GM19452 (cell line): Measurements from ENCODE around the gene OSBPL7.

Source experiments
- ATAC-seq: cut with Tn5 transposase; IDR thresholded peaks from one replicate; pipeline ENCODE4 v1.9.1; 2021; ENCODE audit not compliant: unreplicated experiment

Gene OSBPL7

GRCh38 chr17:47829870-47830269 is 8.3 kb upstream of the OSBPL7 start:
- no peak for ATAC-seq

- no peak for ATAC-seq
Observed at GRCh38 chr17:47823519-47823918, 1.9 kb upstream of the OSBPL7 start.

DNA sequence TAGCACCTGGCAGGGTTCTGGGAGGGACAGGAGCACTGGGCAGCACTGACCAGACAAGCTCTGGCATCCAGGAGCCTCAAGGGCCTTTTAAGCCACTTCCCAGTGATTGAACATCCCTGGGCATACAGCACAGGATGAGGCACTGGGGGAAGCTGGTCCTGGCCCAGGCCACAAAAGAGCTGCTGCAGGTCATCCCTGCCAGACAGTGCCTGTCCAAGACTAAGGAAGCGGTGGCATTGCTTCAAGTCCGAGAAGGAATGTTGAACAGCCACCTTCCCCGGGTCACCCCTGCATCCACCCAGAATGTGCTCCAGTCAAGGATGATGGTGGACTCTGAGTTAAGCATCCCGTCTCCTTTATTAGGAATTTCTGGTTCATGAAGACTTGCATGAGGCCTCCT is 1.2 kb upstream of the OSBPL7 start:
- no peak for ATAC-seq

- no peak for ATAC-seq
Observed at GRCh38 chr17:47821031-47821423, 567 bp downstream of the OSBPL7 start.

DNA sequence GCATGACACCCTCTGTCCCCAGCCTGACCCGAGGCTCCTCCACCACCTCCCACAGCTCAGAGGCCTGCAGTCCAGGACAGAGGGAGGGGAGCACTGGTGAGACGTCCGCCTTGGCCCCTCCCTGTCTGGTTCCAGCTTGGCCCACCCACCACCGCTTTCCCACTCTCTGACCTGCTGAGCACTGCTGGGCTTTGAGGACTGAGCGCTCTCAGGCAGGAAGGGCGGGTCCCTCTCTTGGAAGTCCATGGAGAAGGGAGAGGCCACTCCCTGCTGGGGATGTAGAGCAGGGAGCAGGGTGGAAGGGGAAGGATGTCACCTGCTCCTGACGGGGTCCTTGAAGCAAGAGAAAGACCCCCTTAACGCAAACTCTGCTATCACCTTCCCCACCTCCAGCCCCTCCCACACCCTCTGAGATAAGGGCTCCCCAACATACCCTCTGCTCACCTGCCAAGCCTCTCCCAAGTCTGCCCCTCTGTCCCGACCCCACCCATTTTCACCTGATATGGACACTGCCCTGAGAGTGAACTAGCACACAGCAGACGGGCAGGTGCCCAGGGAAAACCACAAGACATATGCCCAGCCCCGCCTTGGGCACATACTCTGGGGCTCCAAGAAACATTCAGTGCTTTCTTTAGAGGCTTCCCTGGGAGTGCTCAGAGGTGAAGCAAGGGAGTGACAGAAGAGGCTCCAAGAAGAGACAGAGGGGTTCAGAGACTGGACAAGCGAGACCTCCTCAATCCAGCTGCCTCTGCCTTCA is 1.4 kb downstream of the OSBPL7 start:
- no peak for ATAC-seq

DNA sequence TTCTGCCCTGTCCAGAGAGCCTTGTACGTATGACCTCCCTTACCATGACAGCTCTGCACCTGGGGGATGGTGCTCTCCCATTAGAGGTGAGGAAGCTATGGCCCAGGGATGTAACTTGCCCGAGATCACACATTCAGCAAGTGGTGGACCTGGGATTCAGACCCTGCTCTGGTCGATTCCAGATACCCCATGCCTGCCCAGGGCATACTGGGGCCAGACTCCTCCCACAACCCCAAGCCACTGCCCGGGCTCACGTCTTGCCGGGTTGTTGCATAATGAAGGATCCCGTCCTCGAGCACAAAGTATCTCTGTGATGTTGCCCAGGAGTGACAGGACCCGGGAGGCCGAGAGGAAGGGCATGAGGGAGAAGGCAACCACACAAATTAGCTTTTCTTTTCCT is 2.1 kb downstream of the OSBPL7 start:
- ATAC-seq: no peak

DNA sequence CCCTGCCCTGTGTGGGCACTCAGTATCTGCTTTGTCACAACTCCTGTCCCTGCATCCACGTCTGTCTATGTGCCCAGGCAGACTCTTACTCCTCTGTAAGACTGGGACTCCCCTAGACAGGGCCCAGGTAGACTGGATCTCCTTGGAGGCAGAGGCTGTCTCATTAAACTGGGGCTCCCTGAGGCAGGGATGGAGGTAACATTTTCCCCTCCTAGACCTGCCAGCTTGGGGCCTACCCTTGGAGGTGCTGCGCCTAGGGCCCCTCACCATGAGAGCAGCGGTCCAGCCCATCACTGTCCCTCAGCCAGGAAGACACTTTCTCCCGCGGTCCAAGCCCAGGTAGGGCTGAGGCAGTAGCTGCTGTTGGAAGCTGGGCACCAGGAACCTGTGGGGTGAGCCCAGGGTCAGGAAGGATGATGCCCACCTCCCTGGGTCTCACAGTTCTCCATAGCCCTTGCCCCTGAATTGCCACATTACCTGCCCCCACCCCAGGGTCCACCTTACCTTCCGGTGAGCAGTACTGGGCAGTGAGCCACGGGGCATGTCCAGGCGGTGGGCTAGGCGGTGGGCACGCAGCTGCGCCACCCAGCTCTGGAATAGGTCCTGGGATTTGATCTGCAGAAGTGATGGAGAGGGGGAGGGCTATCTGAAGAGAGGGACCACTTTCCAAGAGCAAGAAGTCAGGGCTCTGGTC is 3.4 kb downstream of the OSBPL7 start:
- ATAC-seq: no peak

- no peak for ATAC-seq
Observed at GRCh38 chr17:47816947-47817346, 4.6 kb downstream of the OSBPL7 start.

- ATAC-seq: no peak
Observed at GRCh38 chr17:47816111-47816735, 5.4 kb downstream of the OSBPL7 start.

DNA sequence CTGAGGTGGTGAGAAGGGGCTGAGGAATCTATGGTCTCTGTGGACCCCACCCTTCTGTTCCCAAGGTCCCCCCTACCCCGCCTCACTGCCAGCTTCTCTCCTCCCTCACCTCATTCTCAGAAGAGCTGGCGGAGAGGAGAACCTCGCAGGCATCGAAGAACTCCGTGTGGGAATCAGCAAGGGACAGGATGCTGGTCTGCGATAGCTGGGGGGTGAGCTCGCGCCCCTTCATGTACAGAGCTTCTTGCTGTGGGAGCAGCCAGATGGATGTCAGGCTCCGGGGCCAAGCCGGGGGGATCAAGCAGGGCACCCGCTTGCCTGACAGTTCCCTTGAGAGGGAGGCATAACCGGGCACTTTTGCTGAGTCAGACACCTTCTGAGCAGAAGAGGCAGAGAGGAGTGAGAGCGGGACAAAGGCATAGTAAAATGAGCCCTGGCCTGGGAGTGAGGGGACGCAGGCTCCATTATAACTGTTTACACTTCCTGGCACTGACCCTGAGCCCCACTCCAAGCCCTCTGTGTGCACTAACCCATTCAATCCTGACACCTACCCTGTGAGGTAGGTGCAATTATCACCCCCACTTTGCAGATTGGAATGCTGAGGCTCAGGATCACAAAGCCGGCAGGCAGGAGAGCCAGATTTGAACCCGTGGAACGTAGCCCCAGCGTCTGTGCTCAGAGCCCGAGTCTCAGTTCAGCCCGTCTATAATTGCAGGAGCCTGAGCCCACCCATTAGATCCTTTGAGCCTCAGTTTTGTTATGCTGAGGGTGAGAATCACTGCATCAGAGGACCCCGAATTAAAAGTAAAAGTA is 6.3 kb downstream of the OSBPL7 start:
- no peak for ATAC-seq

DNA sequence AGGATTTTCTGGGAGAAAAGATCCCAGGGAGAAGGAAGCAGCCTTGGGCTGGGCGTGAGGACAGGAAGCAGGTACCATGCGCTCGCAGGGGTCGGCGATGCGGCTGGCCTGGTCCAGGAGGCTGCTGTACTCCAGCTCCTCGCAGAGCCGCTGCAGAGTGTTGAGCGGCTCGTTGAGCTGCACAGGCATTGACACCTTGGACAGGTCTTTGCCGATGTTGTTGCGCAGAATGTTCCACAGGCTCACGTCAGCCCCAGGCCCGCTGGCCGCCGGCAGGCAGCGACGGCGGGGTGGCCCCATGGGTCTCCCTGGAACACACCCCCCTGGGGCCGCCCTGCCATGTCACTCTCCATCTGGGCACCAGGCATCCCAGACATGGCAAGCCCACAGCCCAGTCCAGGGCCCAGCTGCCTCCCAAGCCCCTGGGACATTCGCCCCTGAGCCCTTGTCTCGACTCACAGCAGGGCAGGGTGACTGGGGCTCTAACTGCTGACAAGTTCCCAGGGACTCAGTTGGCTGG is 8.0 kb downstream of the OSBPL7 start:
- ATAC-seq: no peak

DNA sequence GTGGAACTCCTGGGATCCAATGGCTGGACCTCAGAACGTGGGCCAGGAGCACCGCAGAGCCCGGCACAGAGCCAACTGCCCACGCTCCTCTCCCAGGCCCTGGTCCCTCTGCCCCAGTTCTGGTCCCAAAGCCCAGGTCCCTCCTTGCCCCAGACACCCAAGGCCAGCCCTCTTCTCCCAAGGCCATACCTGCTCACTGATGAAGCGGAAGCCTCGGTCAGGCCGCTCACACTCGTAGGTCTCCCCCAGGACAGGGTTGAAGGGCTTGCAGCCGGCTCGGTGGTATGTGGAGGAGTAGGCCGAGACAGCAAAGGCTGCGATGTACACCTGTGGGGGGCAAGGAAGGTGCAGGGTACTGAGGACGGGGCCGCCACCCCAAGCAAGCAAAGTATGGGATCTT is 8.5 kb downstream of the OSBPL7 start:
- no peak for ATAC-seq

DNA sequence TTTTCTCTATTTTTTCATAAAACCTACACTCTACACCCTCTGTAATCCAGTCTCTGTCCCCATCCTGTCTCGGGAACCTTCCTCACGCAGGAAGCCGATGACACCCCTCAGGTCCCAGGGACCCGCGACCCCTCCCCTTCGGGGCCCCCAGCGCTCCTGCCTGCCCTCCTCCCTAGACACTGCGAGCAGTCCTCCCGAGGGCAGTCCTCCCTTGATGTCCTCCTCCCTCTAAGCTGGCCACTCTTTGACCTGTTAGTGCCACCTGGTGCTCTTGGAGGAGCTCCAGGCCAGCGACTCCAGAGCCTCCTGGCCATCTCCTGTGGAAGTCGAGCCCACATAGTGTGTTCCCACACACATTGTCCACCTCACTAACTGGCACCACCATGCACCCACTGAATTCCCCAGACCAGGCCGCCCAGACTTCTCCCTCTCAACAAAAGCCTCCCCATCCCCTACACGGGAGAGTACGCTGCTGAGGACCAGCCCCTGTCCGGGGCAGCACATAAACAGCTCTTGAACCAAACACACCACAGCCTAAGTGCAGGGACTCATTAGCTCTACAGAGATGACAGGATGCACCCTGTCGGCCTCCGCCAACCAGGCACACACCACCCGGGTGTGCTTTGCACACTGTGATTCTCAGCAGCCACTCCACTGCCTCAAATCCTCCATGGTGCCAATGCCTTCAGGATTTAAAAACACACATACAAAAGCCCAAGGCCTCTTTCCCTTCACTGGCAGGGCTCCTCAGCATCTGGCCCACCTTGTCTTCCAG is 9.3 kb downstream of the OSBPL7 start:
- ATAC-seq: no peak

DNA sequence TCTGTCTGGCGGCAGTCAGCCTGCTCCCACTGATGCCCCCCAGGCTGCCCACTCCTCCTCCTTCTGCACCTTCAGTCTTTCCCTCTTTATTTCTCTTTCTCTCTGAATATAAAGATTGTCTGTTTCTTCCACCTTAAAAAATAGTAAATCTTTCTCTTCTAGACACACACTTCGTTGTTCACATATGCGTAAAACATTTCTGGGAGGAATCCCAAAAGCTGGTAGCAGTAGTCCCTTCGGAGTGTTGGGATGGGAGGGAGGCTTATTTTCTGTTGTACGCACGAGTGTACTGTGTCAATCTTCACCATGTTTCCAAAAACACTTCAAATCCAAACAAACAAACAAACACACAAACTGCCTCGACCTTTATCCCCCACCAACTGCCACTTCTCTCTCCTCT is 9.9 kb downstream of the OSBPL7 start:
- ATAC-seq: no peak

- no peak for ATAC-seq
Observed at GRCh38 chr17:47810901-47811635, 10.5 kb downstream of the OSBPL7 start.

DNA sequence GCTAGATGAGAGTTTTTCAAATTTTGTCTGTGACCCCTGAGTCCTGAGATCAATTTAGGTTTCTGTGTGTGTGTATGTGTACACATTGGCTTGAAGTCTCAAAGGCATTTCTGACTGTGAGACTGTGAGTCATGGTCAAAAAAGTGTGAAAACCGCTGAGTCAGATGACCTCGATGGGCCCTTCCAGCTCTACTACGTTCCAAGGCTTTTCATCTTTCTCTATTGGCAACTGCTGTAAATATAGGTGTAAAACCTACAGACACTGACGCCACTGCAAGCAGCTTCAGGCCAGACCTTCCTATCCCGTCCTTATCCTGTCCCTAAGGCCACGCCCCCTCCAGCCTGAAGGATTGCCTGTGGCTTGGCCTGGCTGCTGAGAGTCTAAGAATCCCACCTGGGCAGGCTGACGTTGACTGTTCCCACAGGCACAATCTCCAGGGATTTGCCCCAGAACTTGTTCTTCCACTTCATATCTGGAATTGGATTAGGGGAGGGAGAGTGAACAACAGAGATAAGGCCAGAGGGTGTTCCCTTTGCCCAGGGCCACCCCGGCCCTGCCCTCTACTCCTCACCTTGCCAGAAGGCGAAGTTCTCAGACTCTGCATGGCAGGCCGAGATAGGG is 11.3 kb downstream of the OSBPL7 start:
- ATAC-seq: no peak

GRCh38 chr17:47808830-47809480 is 12.6 kb downstream of the OSBPL7 start:
- ATAC-seq: no peak

DNA sequence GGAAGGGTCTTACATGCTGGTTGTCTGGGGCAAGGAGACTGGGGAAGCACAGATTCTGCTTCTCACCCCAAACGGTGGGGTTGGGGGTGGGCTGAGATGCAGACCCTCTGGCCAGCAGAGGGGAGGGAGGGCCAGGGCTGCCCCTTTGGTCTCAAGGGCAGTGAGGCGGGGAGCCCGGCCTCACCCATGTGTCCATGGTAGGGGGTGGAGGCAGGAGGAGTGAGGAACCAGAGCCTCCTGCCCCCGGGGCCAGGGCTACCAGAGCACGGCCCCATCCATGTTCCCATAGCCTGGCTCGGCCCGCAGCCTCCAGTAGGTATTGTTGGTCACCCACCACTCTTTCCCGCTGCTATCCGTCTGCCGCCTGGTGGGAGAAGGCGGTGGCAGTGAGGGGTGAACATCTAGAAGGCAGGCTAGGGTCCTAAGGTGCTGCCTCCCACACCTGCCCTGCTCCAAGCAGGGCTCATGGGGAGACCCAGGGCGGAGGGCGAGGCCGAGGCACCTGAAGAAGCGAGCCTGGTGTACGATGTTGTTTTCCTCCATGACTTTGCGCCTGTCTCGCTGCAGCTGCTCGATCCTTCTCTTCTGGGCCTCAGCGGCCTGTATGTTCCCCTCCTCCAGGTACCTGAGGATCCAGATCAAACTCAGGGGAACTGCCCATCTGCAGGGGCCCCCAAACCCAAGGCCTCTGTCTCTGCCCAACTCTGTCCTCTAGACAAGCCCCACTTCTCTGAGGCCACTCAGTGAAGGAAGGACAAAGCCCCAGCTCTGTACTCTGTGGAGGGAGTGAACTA is 13.4 kb downstream of the OSBPL7 start:
- no peak for ATAC-seq
